Left hindlimb (tissue), 1 donor: ENCODE results near the gene TRIM56.

Experiments
- DNase-seq: peaks from one replicate; pipeline ENCODE4 v3.0.0-alpha.2; 2018

TRIM56 gene

DNA sequence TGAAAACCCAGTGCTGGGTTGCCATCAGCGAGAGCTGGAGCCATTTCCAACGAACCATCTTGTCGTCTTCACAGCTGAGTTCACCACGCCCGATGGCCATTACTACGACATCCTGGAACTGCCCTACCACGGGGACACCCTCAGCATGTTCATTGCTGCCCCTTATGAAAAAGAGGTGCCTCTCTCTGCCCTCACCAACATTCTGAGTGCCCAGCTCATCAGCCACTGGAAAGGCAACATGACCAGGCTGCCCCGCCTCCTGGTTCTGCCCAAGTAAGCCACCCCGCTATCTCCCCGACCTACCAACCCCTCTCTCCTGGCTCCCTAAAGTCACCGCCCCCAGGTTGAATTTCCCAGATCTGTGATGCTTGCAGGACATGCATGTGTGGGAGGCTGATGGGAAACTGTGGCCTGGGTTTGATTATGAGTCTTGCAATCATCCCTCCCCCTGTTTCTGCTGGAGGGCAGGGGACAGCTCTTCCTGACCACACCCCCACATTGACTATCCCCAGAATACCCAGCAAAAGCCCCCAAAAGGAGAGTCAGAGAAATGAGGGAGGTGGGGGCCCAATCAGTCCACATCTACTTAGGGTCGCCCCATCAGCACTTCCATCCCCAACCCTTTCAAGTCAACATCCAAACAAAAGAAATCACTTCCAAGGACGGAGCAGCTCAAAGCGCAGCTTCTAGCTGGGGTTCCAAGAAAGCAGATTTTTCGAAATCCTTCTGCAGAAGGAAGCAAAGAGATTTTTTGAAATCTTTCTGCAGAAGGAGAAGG is 48.5 kb downstream of the TRIM56 start:
- no peak for DNase-seq

DNA sequence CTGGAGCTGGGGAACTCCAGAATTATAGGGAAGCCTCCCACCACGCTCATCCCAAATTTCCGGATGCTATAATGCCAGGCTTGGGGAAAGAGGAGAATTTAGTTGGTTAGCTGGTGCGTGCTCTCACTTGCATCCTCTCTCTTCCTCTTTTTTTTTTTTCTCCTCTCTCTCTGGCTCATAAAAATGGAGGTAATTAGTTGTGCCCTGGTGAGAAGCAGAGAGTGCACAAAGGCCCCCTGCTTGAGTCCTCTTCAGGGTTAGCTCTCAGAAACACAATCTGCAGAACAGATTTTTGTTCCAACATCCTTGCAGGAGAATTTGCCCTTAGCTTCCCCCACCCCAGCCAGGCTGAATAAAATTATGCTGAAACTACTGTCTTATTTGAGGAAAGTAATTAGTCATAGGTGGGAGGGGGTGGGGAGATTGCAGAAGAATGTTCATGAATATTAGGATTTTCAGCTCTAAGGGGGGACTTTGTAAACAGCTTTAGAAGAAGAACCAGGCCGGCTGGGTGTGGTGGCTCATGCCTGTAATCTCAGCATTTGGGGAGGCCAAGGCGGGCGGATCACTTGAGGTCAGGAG is 49.2 kb downstream of the TRIM56 start:
- no peak for DNase-seq

DNA sequence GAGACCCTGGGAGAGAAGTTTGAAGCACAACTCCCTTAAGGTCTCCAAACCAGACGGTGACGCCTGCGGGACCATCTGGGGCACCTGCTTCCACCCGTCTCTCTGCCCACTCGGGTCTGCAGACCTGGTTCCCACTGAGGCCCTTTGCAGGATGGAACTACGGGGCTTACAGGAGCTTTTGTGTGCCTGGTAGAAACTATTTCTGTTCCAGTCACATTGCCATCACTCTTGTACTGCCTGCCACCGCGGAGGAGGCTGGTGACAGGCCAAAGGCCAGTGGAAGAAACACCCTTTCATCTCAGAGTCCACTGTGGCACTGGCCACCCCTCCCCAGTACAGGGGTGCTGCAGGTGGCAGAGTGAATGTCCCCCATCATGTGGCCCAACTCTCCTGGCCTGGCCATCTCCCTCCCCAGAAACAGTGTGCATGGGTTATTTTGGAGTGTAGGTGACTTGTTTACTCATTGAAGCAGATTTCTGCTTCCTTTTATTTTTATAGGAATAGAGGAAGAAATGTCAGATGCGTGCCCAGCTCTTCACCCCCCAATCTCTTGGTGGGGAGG is 52.5 kb downstream of the TRIM56 start:
- no peak for DNase-seq

DNA sequence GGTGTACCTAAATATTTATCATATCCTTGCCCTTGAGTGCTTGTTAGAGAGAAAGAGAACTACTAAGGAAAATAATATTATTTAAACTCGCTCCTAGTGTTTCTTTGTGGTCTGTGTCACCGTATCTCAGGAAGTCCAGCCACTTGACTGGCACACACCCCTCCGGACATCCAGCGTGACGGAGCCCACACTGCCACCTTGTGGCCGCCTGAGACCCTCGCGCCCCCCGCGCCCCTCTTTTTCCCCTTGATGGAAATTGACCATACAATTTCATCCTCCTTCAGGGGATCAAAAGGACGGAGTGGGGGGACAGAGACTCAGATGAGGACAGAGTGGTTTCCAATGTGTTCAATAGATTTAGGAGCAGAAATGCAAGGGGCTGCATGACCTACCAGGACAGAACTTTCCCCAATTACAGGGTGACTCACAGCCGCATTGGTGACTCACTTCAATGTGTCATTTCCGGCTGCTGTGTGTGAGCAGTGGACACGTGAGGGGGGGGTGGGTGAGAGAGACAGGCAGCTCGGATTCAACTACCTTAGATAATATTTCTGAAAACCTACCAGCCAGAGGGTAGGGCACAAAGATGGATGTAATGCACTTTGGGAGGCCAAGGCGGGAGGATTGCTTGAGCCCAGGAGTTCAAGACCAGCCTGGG is 53.1 kb downstream of the TRIM56 start:
- peak; percentile 74 for DNase-seq

DNA sequence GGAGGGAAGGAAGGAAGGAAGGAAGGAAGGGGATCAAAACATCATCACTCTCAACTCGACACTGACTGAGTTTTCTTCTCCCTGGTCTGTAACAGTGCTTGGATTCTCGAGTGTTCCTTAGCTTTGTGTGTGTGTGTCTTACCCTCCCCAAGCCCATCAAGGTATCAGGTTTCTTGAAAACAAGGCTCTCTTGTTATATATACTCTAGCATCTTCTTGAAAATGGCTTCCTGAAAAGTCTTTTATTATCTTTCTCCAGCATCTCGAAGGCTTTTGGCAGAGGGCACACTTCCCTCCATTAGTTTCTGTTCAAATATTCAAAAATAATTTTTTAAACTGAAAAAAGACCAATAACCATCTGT is 55.0 kb downstream of the TRIM56 start:
- DNase-seq: no peak

DNA sequence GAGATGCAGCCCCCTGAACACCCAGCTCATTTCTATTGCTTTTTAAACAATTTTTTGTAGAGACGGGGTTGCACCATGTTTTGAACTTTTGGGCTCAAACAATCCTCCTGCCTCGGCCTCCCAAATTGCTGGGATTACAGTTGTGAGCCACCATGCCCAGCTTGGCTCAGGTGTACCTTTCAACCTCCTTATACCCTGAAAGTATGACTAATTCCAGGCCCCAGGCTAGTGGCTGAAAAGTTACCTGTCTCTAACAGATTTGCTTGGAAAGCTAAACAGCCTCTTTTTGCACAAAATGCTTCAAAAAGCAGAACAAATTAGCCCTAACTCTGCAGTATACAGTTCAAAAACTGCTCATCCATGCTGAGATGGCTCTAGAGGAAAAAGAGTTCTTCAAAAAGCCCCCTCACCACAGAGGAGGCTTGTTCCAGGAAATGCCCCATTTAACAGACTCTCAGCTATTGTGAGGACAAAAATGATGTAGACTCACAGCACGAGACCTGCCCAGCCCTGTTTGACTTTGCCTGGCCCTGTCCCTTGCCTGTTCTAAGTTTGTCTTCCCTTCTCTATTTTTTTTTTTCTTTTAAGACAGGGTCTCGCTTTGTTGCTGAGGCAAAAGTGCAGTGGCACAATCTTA is 55.6 kb downstream of the TRIM56 start:
- no peak for DNase-seq
